Measurements from ENCODE around the gene MRPL49. TPM values are rescaled to one million over a fixed set of nuclear protein-coding genes. Genes with fewer than 3 reads are reported as not detected.

Gene MRPL49
- 26.4 TPM for polyA plus RNA-seq (2013, experiment 1 of 2)
- 23.8 TPM for polyA plus RNA-seq (2013, experiment 2 of 2)

GRCh38 chr11:65121865-65122696, at the start of gene MRPL49, which contains the start of gene FAU:
TSS of gene MRPL49 (plus strand) at chr11:65122321. CDS start at chr11:65122347, 26 bp downstream.
TSS of gene FAU (minus strand) at chr11:65122134. CDS start at chr11:65121813, 321 bp downstream.
- H4K8ac ChIP-seq (ENCODE audit: low read depth, low read length), result no peak within 1 kb of the TSS
- no peak within 1 kb of the TSS for H2BK12ac ChIP-seq (ENCODE audit: low read length)
- H3K36me3 ChIP-seq (replicated peaks in 1 of 2; ENCODE audit: control insufficient read depth in 2 of 2, insufficient read depth in 2 of 2, low read length in 2 of 2), result peaks cover 32 to 70% of the 10 kb centered on the region in 2 donors
- H3K4me2 ChIP-seq (ENCODE audit: insufficient read depth, low read length, poor library complexity, severe bottlenecking), result peak within 1 kb of the TSS; percentile 70
- WGBS, 2 donors (ENCODE audit: extremely low coverage in 2 of 2, insufficient read length in 2 of 2, insufficient replicate concordance in 1 of 2), result no CpG with 5 or more reads among the region's 64 CpGs
- H3K4me1 ChIP-seq (ENCODE audit: control insufficient read depth in 2 of 2, insufficient read depth in 1 of 2, low read depth in 1 of 2, low read length in 2 of 2), result peaks cover 3 to 11% of the 10 kb centered on the region in 2 donors
- no peaks in the 10 kb centered on the region for H3K9me3 ChIP-seq (replicated peaks in 1 of 2; ENCODE audit: control insufficient read depth in 2 of 2, insufficient read depth in 1 of 2, low read depth in 1 of 2, low read length in 2 of 2)
- peak within 1 kb of the TSS; percentile 92 for H3K18ac ChIP-seq (ENCODE audit: low read length)
- H3K23ac ChIP-seq (ENCODE audit: low read depth, low read length, poor library complexity), result peak within 1 kb of the TSS; percentile 62
- peak within 1 kb of the TSS; percentile 13 for H2AK5ac ChIP-seq (ENCODE audit: low read depth, low read length)
- peaks cover 6% of the 10 kb centered on the region for H3K79me1 ChIP-seq (ENCODE audit: low read depth, low read length)
- peak within 1 kb of the TSS; percentile 11 for H2BK15ac ChIP-seq (ENCODE audit: low read length)
- peak within 1 kb of the TSS; percentile 73 to 88 for H3K4me3 ChIP-seq (ENCODE audit: low read length in 2 of 2)
- H3K9ac ChIP-seq (ENCODE audit: low read depth, low read length, poor library complexity), result peak within 1 kb of the TSS; percentile 97
- no peak within 1 kb of the TSS for H3K14ac ChIP-seq (ENCODE audit: low read length)
- peak; percentile 94 for DNase-seq (ENCODE audit: low spot score)
- H2AFZ ChIP-seq (ENCODE audit: low read length), result peak within 1 kb of the TSS; percentile 84
- no peak within 1 kb of the TSS for H2BK5ac ChIP-seq (ENCODE audit: low read length)
- no peaks in the 10 kb centered on the region for H3K27me3 ChIP-seq (ENCODE audit: control insufficient read depth in 3 of 3, insufficient read depth in 3 of 3, low read depth in 1 of 3, low read length in 3 of 3)
- H3K4ac ChIP-seq (ENCODE audit: low read length), result no peak within 1 kb of the TSS
- no peak within 1 kb of the TSS for H4K91ac ChIP-seq (ENCODE audit: low read depth, low read length, poor library complexity)
- H2BK120ac ChIP-seq (ENCODE audit: low read depth, low read length), result no peak within 1 kb of the TSS
- H3K27ac ChIP-seq (replicated peaks; ENCODE audit: low read length), result peak within 1 kb of the TSS; percentile 89

GRCh38 chr11:65072631-65072966, 49.5 kb upstream of the MRPL49 start:
- H3K79me1 ChIP-seq (ENCODE audit: low read depth, low read length), result peaks cover 2% of the 10 kb centered on the region
- H3K27me3 ChIP-seq (ENCODE audit: control insufficient read depth in 3 of 3, insufficient read depth in 3 of 3, low read depth in 1 of 3, low read length in 3 of 3), result no peaks in the 10 kb centered on the region
- H2BK5ac ChIP-seq (ENCODE audit: low read length), result no peak overlapping the region
- no peak overlapping the region for H2BK15ac ChIP-seq (ENCODE audit: low read length)
- no peak overlapping the region for H3K4me3 ChIP-seq (ENCODE audit: low read length in 2 of 2)
- H3K23ac ChIP-seq (ENCODE audit: low read depth, low read length, poor library complexity), result no peak overlapping the region
- H2AFZ ChIP-seq (ENCODE audit: low read length), result no peak overlapping the region
- no peak overlapping the region for H3K9ac ChIP-seq (ENCODE audit: low read depth, low read length, poor library complexity)
- peak overlapping the region; percentile 33 for H2AK5ac ChIP-seq (ENCODE audit: low read depth, low read length)
- no CpG with 5 or more reads among the region's 1 CpG for WGBS, 2 donors (ENCODE audit: extremely low coverage in 2 of 2, insufficient read length in 2 of 2, insufficient replicate concordance in 1 of 2)
- no peak overlapping the region for H3K4ac ChIP-seq (ENCODE audit: low read length)
- no peak overlapping the region for H2BK12ac ChIP-seq (ENCODE audit: low read length)
- no peak overlapping the region for H4K91ac ChIP-seq (ENCODE audit: low read depth, low read length, poor library complexity)
- H3K18ac ChIP-seq (ENCODE audit: low read length), result no peak overlapping the region
- H3K4me1 ChIP-seq (ENCODE audit: control insufficient read depth in 2 of 2, insufficient read depth in 1 of 2, low read depth in 1 of 2, low read length in 2 of 2), result no peaks in the 10 kb centered on the region
- DNase-seq (ENCODE audit: low spot score), result no peak
- H3K9me3 ChIP-seq (replicated peaks in 1 of 2; ENCODE audit: control insufficient read depth in 2 of 2, insufficient read depth in 1 of 2, low read depth in 1 of 2, low read length in 2 of 2), result no peaks in the 10 kb centered on the region
- no peak overlapping the region for H2BK120ac ChIP-seq (ENCODE audit: low read depth, low read length)
- no peak overlapping the region for H3K27ac ChIP-seq (replicated peaks; ENCODE audit: low read length)
- no peak overlapping the region for H3K14ac ChIP-seq (ENCODE audit: low read length)
- H3K36me3 ChIP-seq (replicated peaks in 1 of 2; ENCODE audit: control insufficient read depth in 2 of 2, insufficient read depth in 2 of 2, low read length in 2 of 2), result peaks cover 4 to 24% of the 10 kb centered on the region in 2 donors
- no peak overlapping the region for H3K4me2 ChIP-seq (ENCODE audit: insufficient read depth, low read length, poor library complexity, severe bottlenecking)
- no peak overlapping the region for H4K8ac ChIP-seq (ENCODE audit: low read depth, low read length)

DNA sequence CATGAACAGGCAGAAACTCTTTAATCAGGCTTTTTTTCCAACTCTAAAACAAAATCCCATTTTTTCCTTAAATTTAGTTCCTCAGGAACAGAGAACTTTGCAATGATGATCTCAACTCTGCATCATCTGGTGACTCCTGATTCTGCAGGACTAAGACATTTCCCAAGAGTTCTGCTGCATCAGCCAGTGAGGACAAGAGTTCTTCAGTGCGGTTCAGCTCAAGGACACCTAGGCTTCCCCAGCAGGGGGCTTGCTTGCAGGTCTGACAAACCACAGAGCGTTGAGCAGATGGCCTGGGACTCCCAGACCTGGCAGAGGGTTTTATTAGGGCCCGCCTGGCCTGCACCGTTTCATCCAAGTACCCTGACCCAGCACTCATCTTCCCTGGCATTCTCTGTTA, 44.7 kb upstream of the MRPL49 start:
- Histone ChIP-seq H3K79me1 (ENCODE audit: low read depth, low read length) (peaks cover 12% of the 10 kb centered on the region), H3K9ac (ENCODE audit: low read depth, low read length, poor library complexity) (no peak overlapping the region), H2BK120ac (ENCODE audit: low read depth, low read length) (no peak overlapping the region), H3K23ac (ENCODE audit: low read depth, low read length, poor library complexity) (no peak overlapping the region), H3K4me1 (ENCODE audit: control insufficient read depth in 2 of 2, insufficient read depth in 1 of 2, low read depth in 1 of 2, low read length in 2 of 2) (peaks cover 0 to under 1% of the 10 kb centered on the region in 2 donors), H2BK12ac (ENCODE audit: low read length) (no peak overlapping the region), H2BK15ac (ENCODE audit: low read length) (no peak overlapping the region), H3K27me3 (ENCODE audit: control insufficient read depth in 3 of 3, insufficient read depth in 3 of 3, low read depth in 1 of 3, low read length in 3 of 3) (no peaks in the 10 kb centered on the region), H2AK5ac (ENCODE audit: low read depth, low read length) (no peak overlapping the region), H2AFZ (ENCODE audit: low read length) (no peak overlapping the region), H2BK5ac (ENCODE audit: low read length) (no peak overlapping the region), H3K4me3 (ENCODE audit: low read length in 2 of 2) (no peak overlapping the region), H3K18ac (ENCODE audit: low read length) (no peak overlapping the region), H4K91ac (ENCODE audit: low read depth, low read length, poor library complexity) (no peak overlapping the region), H3K14ac (ENCODE audit: low read length) (no peak overlapping the region), H4K8ac (ENCODE audit: low read depth, low read length) (no peak overlapping the region), H3K9me3 (replicated peaks in 1 of 2; ENCODE audit: control insufficient read depth in 2 of 2, insufficient read depth in 1 of 2, low read depth in 1 of 2, low read length in 2 of 2) (no peaks in the 10 kb centered on the region), H3K4me2 (ENCODE audit: insufficient read depth, low read length, poor library complexity, severe bottlenecking) (no peak overlapping the region), H3K27ac (replicated peaks; ENCODE audit: low read length) (no peak overlapping the region), H3K4ac (ENCODE audit: low read length) (no peak overlapping the region), H3K36me3 (replicated peaks in 1 of 2; ENCODE audit: control insufficient read depth in 2 of 2, insufficient read depth in 2 of 2, low read length in 2 of 2) (peaks cover 33 to 67% of the 10 kb centered on the region in 2 donors)
- no peak for DNase-seq (ENCODE audit: low spot score)
- WGBS, 2 donors (ENCODE audit: extremely low coverage in 2 of 2, insufficient read length in 2 of 2, insufficient replicate concordance in 1 of 2), result no CpG with 5 or more reads among the region's 4 CpGs

- DNase-seq (ENCODE audit: low spot score), result no peak
- no peak overlapping the region for H3K27ac ChIP-seq (replicated peaks; ENCODE audit: low read length)
- WGBS, 2 donors (ENCODE audit: extremely low coverage in 2 of 2, insufficient read length in 2 of 2, insufficient replicate concordance in 1 of 2), result no CpG with 5 or more reads among the region's 3 CpGs
These were observed 44.0 kb upstream of the MRPL49 start for GRCh38 chr11:65078151-65078550.

More at GRCh38 chr11:65078151-65078550, 44.0 kb upstream of the MRPL49 start:
- no peak overlapping the region for H2BK15ac ChIP-seq (ENCODE audit: low read length)
- no peak overlapping the region for H3K9ac ChIP-seq (ENCODE audit: low read depth, low read length, poor library complexity)
- H3K23ac ChIP-seq (ENCODE audit: low read depth, low read length, poor library complexity), result no peak overlapping the region
- no peak overlapping the region for H3K18ac ChIP-seq (ENCODE audit: low read length)
- H3K79me1 ChIP-seq (ENCODE audit: low read depth, low read length), result peaks cover 12% of the 10 kb centered on the region
- no peak overlapping the region for H4K91ac ChIP-seq (ENCODE audit: low read depth, low read length, poor library complexity)
- H2BK12ac ChIP-seq (ENCODE audit: low read length), result no peak overlapping the region
- no peaks in the 10 kb centered on the region for H3K9me3 ChIP-seq (replicated peaks in 1 of 2; ENCODE audit: control insufficient read depth in 2 of 2, insufficient read depth in 1 of 2, low read depth in 1 of 2, low read length in 2 of 2)
- no peak overlapping the region for H4K8ac ChIP-seq (ENCODE audit: low read depth, low read length)
- H3K4me2 ChIP-seq (ENCODE audit: insufficient read depth, low read length, poor library complexity, severe bottlenecking), result no peak overlapping the region
- H3K14ac ChIP-seq (ENCODE audit: low read length), result no peak overlapping the region
- H2BK5ac ChIP-seq (ENCODE audit: low read length), result no peak overlapping the region
- no peak overlapping the region for H3K4me3 ChIP-seq (ENCODE audit: low read length in 2 of 2)
- H2BK120ac ChIP-seq (ENCODE audit: low read depth, low read length), result no peak overlapping the region
- H3K4ac ChIP-seq (ENCODE audit: low read length), result no peak overlapping the region
- peaks cover 35 to 74% of the 10 kb centered on the region in 2 donors for H3K36me3 ChIP-seq (replicated peaks in 1 of 2; ENCODE audit: control insufficient read depth in 2 of 2, insufficient read depth in 2 of 2, low read length in 2 of 2)
- H2AFZ ChIP-seq (ENCODE audit: low read length), result no peak overlapping the region
- peaks cover 0 to 7% of the 10 kb centered on the region in 2 donors for H3K4me1 ChIP-seq (ENCODE audit: control insufficient read depth in 2 of 2, insufficient read depth in 1 of 2, low read depth in 1 of 2, low read length in 2 of 2)
- no peaks in the 10 kb centered on the region for H3K27me3 ChIP-seq (ENCODE audit: control insufficient read depth in 3 of 3, insufficient read depth in 3 of 3, low read depth in 1 of 3, low read length in 3 of 3)
- no peak overlapping the region for H2AK5ac ChIP-seq (ENCODE audit: low read depth, low read length)
